GM23338 (cell line): Measurements from ENCODE around the gene SMOC1.

Experiments
- CREB1 ChIP-seq: fragments of 250-450 bp; sonication (Bioruptor Pico); IDR thresholded peaks from 2 replicates; pipeline ENCODE4 v1.5.0; 2020; ENCODE audit warnings: low read depth, mild to moderate bottlenecking, moderate library complexity
- CTCF ChIP-seq, 2 experiments: fragments of 200-600 bp in 1 of 2; sonication (generic) in 1 of 2; conservative IDR thresholded peaks; 2 replicates each; pipeline versions ENCODE4 v1.5.1 to v1.6.1; 2016 to 2017; ENCODE audit warnings: antibody characterized with exemption in 2 of 2, low read depth in 2 of 2, mild to moderate bottlenecking in 2 of 2, moderate library complexity in 1 of 2
- EZH2 ChIP-seq: fragments of 200-600 bp; sonication (generic); IDR thresholded peaks from one replicate; pipeline ENCODE4 v1.8.0; 2017; ENCODE audit warnings: antibody characterized with exemption, mild to moderate bottlenecking, low read depth; ENCODE audit not compliant: unreplicated experiment
- POLR2AphosphoS5 ChIP-seq: IDR thresholded peaks from 2 replicates; pipeline ENCODE4 v1.6.1; 2016; ENCODE audit warnings: antibody characterized with exemption, low read depth
- ZNF114 ChIP-seq: fragments of 250-450 bp; sonication (Bioruptor Pico); IDR thresholded peaks from 2 replicates; pipeline ENCODE4 v1.5.0; 2020; ENCODE audit warnings: mild to moderate bottlenecking, moderate library complexity

- TF ChIP-seq CREB1 (CRISPR knock-in tag) (no peak), CTCF (conservative IDR thresholded peaks at IDR 0.05; ENCODE audit: low read depth in 2 of 2) (no peak), EZH2 (no peak), ZNF114 (CRISPR knock-in tag) (no peak), POLR2AphosphoS5 (no peak)
Measured at GRCh38 chr14:69941768-69942742, 62.8 kb downstream of the SMOC1 start.
